Measurements from ENCODE around the gene SAMD9L. TPM values are rescaled to one million over a fixed set of nuclear protein-coding genes. Genes with fewer than 3 reads are reported as not detected.

Gene SAMD9L
- polyA plus RNA-seq, 1 donor from 2014 or later: not detected

DNA sequence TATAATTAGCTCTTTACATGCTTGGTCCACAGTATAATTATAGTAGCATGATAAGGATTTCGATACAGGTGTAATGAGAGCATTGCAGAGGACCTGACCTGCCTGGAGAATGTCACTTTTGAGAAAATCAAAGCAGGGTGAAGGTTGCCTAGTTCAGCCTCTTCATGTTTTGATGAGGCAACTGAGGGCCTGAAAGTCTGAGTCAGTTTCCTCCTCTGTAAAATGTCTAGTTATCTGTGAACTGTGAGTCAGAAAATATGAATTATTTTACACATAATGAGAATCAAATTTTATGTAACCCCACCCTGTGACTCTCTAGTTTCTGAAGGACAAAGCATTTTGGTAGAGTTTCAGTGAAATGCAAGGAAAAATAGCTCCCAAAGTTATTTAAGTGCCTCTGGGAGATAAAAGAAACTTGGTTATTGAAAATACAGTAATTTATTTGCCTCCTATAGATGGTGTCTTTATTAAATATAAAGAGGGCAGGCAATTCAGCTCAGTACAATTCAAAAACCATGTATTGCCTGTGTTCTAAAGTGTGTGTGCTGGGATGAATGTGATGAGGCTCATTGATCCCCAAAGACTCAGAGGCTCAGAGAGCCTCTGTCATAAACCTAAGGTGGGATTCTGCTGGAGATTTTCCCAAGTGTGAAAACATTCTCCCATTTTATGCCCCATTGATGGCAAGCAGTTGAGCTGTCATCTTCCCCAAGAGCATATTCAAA, 37.3 kb upstream of the SAMD9L start:
- Histone ChIP-seq H3K27me3 (ENCODE audit: insufficient read depth, low read depth, low read length) (no peaks in the 10 kb centered on the region), H3K36me3 (ENCODE audit: insufficient read depth, low read length) (no peaks in the 10 kb centered on the region)
- TF ChIP-seq TAF1 (IDR thresholded peaks at IDR 0.05; ENCODE audit: low read depth): no peak
- no peak for TF ChIP-seq EZH2 (IDR thresholded peaks at IDR 0.05; ENCODE audit: borderline replicate concordance, insufficient read depth, low read length, poor library complexity, severe bottlenecking)
- TF ChIP-seq, protein P1, sequence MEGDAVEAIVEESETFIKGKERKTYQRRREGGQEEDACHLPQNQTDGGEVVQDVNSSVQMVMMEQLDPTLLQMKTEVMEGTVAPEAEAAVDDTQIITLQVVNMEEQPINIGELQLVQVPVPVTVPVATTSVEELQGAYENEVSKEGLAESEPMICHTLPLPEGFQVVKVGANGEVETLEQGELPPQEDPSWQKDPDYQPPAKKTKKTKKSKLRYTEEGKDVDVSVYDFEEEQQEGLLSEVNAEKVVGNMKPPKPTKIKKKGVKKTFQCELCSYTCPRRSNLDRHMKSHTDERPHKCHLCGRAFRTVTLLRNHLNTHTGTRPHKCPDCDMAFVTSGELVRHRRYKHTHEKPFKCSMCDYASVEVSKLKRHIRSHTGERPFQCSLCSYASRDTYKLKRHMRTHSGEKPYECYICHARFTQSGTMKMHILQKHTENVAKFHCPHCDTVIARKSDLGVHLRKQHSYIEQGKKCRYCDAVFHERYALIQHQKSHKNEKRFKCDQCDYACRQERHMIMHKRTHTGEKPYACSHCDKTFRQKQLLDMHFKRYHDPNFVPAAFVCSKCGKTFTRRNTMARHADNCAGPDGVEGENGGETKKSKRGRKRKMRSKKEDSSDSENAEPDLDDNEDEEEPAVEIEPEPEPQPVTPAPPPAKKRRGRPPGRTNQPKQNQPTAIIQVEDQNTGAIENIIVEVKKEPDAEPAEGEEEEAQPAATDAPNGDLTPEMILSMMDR (IDR thresholded peaks at IDR 0.05; ENCODE audit: poor library complexity, severe bottlenecking): no peak
- no peak for TF ChIP-seq SMC3 (conservative IDR thresholded peaks at IDR 0.05; ENCODE audit: poor library complexity)

DNA sequence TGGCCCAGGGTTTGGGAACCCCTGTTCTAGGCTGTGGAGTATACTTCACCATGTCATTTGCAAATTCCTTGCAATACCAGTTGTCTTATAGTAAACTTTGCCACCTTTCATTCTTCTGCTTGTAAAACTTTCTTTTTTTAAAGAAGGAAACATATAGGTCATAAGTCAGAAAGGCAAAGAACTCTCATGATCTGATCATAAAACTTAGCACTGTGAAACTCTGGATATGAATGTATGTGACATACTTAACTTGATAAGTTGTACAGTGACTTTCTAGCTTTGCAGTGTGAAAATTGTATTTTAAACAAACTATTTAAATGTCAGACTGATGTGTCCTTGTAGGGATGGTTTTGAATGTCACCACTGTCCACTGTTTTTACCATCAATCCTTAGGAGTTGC, 31.0 kb upstream of the SAMD9L start:
- Histone ChIP-seq H3K27ac (ENCODE audit: low read length) (no peak overlapping the region), H3K4me2 (ENCODE audit: low read length) (no peak overlapping the region)

More for the DNA sequence above, 37.3 kb upstream of the SAMD9L start:
- no peak overlapping the region for H3K9ac ChIP-seq (ENCODE audit: low read length)
- no peaks in the 10 kb centered on the region for H3K9me2 ChIP-seq (ENCODE audit: insufficient read depth, low read length)
- H3K4me3 ChIP-seq (ENCODE audit: low read length): no peak overlapping the region
- H3K27ac ChIP-seq (ENCODE audit: low read length): no peak overlapping the region
- H4K20me1 ChIP-seq (ENCODE audit: insufficient read depth): no peaks in the 10 kb centered on the region
- no peak overlapping the region for H3K4me2 ChIP-seq (ENCODE audit: low read length)
- H3F3A ChIP-seq (ENCODE audit: insufficient read depth, low read length, poor library complexity, severe bottlenecking): no peaks in the 10 kb centered on the region
- no peaks in the 10 kb centered on the region for H3K9me3 ChIP-seq (ENCODE audit: low read length)
- H2AFZ ChIP-seq (ENCODE audit: low read depth, low read length): no peak overlapping the region
- H3K79me2 ChIP-seq (replicated peaks; ENCODE audit: insufficient read depth, low read length): no peaks in the 10 kb centered on the region

More for the DNA sequence above, 31.0 kb upstream of the SAMD9L start:
- Histone ChIP-seq H3K36me3 (ENCODE audit: insufficient read depth, low read length) (no peaks in the 10 kb centered on the region), H4K20me1 (ENCODE audit: insufficient read depth) (no peaks in the 10 kb centered on the region), H3K79me2 (replicated peaks; ENCODE audit: insufficient read depth, low read length) (no peaks in the 10 kb centered on the region), H3K4me3 (ENCODE audit: low read length) (no peak overlapping the region), H3K27me3 (ENCODE audit: insufficient read depth, low read depth, low read length) (no peaks in the 10 kb centered on the region), H3K9ac (ENCODE audit: low read length) (no peak overlapping the region), H3K9me3 (ENCODE audit: low read length) (no peaks in the 10 kb centered on the region), H2AFZ (ENCODE audit: low read depth, low read length) (no peak overlapping the region), H3K9me2 (ENCODE audit: insufficient read depth, low read length) (no peaks in the 10 kb centered on the region), H3F3A (ENCODE audit: insufficient read depth, low read length, poor library complexity, severe bottlenecking) (no peaks in the 10 kb centered on the region)
- no peak for TF ChIP-seq MXI1 (conservative IDR thresholded peaks at IDR 0.05; ENCODE audit: poor library complexity, severe bottlenecking)
- TF ChIP-seq, protein P1 (IDR thresholded peaks at IDR 0.05; ENCODE audit: poor library complexity, severe bottlenecking): no peak
- no peak for TF ChIP-seq SMC3 (conservative IDR thresholded peaks at IDR 0.05; ENCODE audit: poor library complexity)
- TF ChIP-seq POLR2AphosphoS5 (IDR thresholded peaks at IDR 0.05): no peak
- TF ChIP-seq EP300 (conservative IDR thresholded peaks at IDR 0.05; ENCODE audit: poor library complexity, severe bottlenecking): no peak
- TF ChIP-seq EZH2 (IDR thresholded peaks at IDR 0.05; ENCODE audit: borderline replicate concordance, insufficient read depth, low read length, poor library complexity, severe bottlenecking): no peak
- no peak for TF ChIP-seq TAF1 (IDR thresholded peaks at IDR 0.05; ENCODE audit: low read depth)
- TF ChIP-seq, protein P2, sequence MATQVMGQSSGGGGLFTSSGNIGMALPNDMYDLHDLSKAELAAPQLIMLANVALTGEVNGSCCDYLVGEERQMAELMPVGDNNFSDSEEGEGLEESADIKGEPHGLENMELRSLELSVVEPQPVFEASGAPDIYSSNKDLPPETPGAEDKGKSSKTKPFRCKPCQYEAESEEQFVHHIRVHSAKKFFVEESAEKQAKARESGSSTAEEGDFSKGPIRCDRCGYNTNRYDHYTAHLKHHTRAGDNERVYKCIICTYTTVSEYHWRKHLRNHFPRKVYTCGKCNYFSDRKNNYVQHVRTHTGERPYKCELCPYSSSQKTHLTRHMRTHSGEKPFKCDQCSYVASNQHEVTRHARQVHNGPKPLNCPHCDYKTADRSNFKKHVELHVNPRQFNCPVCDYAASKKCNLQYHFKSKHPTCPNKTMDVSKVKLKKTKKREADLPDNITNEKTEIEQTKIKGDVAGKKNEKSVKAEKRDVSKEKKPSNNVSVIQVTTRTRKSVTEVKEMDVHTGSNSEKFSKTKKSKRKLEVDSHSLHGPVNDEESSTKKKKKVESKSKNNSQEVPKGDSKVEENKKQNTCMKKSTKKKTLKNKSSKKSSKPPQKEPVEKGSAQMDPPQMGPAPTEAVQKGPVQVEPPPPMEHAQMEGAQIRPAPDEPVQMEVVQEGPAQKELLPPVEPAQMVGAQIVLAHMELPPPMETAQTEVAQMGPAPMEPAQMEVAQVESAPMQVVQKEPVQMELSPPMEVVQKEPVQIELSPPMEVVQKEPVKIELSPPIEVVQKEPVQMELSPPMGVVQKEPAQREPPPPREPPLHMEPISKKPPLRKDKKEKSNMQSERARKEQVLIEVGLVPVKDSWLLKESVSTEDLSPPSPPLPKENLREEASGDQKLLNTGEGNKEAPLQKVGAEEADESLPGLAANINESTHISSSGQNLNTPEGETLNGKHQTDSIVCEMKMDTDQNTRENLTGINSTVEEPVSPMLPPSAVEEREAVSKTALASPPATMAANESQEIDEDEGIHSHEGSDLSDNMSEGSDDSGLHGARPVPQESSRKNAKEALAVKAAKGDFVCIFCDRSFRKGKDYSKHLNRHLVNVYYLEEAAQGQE (IDR thresholded peaks at IDR 0.05; ENCODE audit: borderline replicate concordance): no peak

All from neural cell (in vitro differentiated cells).